HepG2 (cell line): ENCODE results near the gene PRKAR1B. TPM values are rescaled to one million over a fixed set of nuclear protein-coding genes. Genes with fewer than 3 reads are reported as not detected.

ENCODE experiments used
- ATAC-seq: fragments of 200-7000 bp; cut with Tn5 transposase; 3 replicates; pipeline ENCODE4 v1.9.1; 2020; ENCODE audit warnings: mild to moderate bottlenecking, moderate library complexity
- BruUV-seq: library from RNA; stranded (reverse); fragments of 400-500 nt; replicated peaks from 2 replicates; lab custom pipeline; 2021; lab: Mats Ljungman, UMichigan
- CTCF ChIA-PET: fragments of 300-600 bp; formaldehyde crosslinking; extraction: SDS; loops from one replicate; lab custom pipeline; 2021; ENCODE audit warnings: low total read pairs, inconsistent platforms, low intra/inter-chr PET ratio; lab: Yijun Ruan, JAX
- POLR2A ChIA-PET: fragments of 350-600 bp; sonication (Branson Sonifier 250); formaldehyde crosslinking; loops from one replicate; lab custom pipeline; 2020; ENCODE audit warnings: antibody characterized with exemption, inconsistent platforms; lab: Yijun Ruan, JAX
- DNase-seq: peaks from one replicate; pipeline ENCODE4 v3.0.0-alpha.2; 2015; ENCODE audit warnings: low spot score
- FAIRE-seq: peaks from 3 replicates; lab custom pipeline; 2011; peaks lifted over from hg19 to GRCh38; lab: Jason Lieb, UNC
- H2AFZ ChIP-seq: one replicate; pipeline ENCODE4 v1.6.1; 2011; ENCODE audit warnings: low read length, inconsistent platforms
- H3K27ac ChIP-seq: fragments of 300-600 bp; 3 replicates; pipeline ENCODE4 v1.8.0; 2011; ENCODE audit warnings: mixed run types, mild to moderate bottlenecking, mixed read lengths, low read length, inconsistent platforms; ENCODE audit not compliant: insufficient read depth; ENCODE audit errors: extremely low read length
- H3K27me3 ChIP-seq, 2 experiments: fragments of 200-600 bp in 1 of 2; 2 replicates in 1 of 2; 3 replicates in 1 of 2; pipeline versions ENCODE4 v1.6.0 to v1.8.0; 2011; ENCODE audit warnings: low read length in 2 of 2, mild to moderate bottlenecking in 2 of 2, moderate library complexity in 2 of 2, inconsistent platforms in 1 of 2; ENCODE audit not compliant: insufficient read depth in 2 of 2, control insufficient read depth in 1 of 2
- H3K36me3 ChIP-seq, 2 experiments: fragments of 200-600 bp in 1 of 2; replicated peaks in 1 of 2; 2 replicates in 1 of 2; 3 replicates in 1 of 2; pipeline versions ENCODE4 v1.5.1 to v1.8.0; 2011; ENCODE audit warnings: low read length in 2 of 2, inconsistent platforms in 1 of 2; ENCODE audit not compliant: insufficient read depth in 2 of 2, control insufficient read depth in 1 of 2
- H3K4me1 ChIP-seq: 2 replicates; pipeline ENCODE4 v1.5.1; 2012; ENCODE audit warnings: low read length, inconsistent platforms; ENCODE audit not compliant: insufficient read depth
- H3K4me2 ChIP-seq: 2 replicates; pipeline ENCODE4 v1.6.0; 2011; ENCODE audit warnings: low read depth, low read length, inconsistent platforms
- H3K4me3 ChIP-seq, 3 experiments: fragments of 200-600 bp in 1 of 3; sonication (generic), shearing (Covaris generic) in 1 of 3; replicated peaks in 1 of 3; 2 replicates each; pipeline ENCODE4 v1.5.1; 2011 to 2016; ENCODE audit warnings: low read length in 3 of 3, inconsistent platforms in 2 of 3, low read depth in 2 of 3, mild to moderate bottlenecking in 2 of 3, control low read depth in 1 of 3, mixed read lengths in 1 of 3; ENCODE audit not compliant: insufficient read depth in 1 of 3
- H3K79me2 ChIP-seq: one replicate; pipeline ENCODE4 v1.6.1; 2011; ENCODE audit warnings: low read length, inconsistent platforms; ENCODE audit not compliant: insufficient read depth
- H3K9ac ChIP-seq: 2 replicates; pipeline ENCODE4 v1.6.0; 2011; ENCODE audit warnings: mild to moderate bottlenecking, low read depth, low read length, inconsistent platforms; ENCODE audit not compliant: insufficient read depth
- H3K9me3 ChIP-seq: 2 replicates; pipeline ENCODE4 v1.5.1; 2012; ENCODE audit warnings: mild to moderate bottlenecking, low read length
- H4K20me1 ChIP-seq: 2 replicates; pipeline ENCODE4 v1.6.0; 2011; ENCODE audit warnings: inconsistent platforms, mild to moderate bottlenecking, low read length, moderate library complexity; ENCODE audit not compliant: insufficient read depth
- ATM ChIP-seq: fragments of 450-650 bp; IDR thresholded peaks from 2 replicates; pipeline ENCODE4 v1.7.1; 2017; ENCODE audit warnings: mild to moderate bottlenecking, borderline replicate concordance
- CHD2 ChIP-seq: IDR thresholded peaks from 2 replicates; pipeline ENCODE4 v1.6.1; 2011; ENCODE audit warnings: low read depth, low read length, improper control_type of control experiment
- HCFC1 ChIP-seq: fragments of 150-350 bp; IDR thresholded peaks from 2 replicates; pipeline ENCODE4 v1.6.1; 2014; ENCODE audit warnings: low read depth, low read length
- HOXD1 ChIP-seq: sonication (generic); formaldehyde crosslinking; IDR thresholded peaks from 2 replicates; pipeline ENCODE4 v1.5.0; 2020; ENCODE audit warnings: missing genetic modification reagents
- IKZF4 ChIP-seq: sonication (generic); formaldehyde crosslinking; IDR thresholded peaks from 2 replicates; pipeline ENCODE4 v1.5.1; 2020; ENCODE audit warnings: borderline replicate concordance, mild to moderate bottlenecking, low read depth, missing genetic modification reagents; ENCODE audit errors: not compliant biosample characterization
- NR2F6 ChIP-seq, 2 experiments: IDR thresholded peaks; 2 replicates each; pipeline ENCODE4 v1.6.1; 2016; ENCODE audit warnings: antibody characterized with exemption in 1 of 2, mild to moderate bottlenecking in 1 of 2
- PHF5A ChIP-seq: IDR thresholded peaks from one replicate; pipeline ENCODE4 v1.6.1; 2018; ENCODE audit warnings: low read depth, missing genetic modification reagents; ENCODE audit not compliant: unreplicated experiment
- REST ChIP-seq, 2 experiments: IDR thresholded peaks; 2 replicates each; pipeline ENCODE4 v1.6.1; 2011 to 2012; ENCODE audit warnings: low read length in 2 of 2, borderline replicate concordance in 1 of 2, low read depth in 1 of 2, mild to moderate bottlenecking in 1 of 2, moderate library complexity in 1 of 2
- SRSF1 ChIP-seq: fragments of 200-400 bp; formaldehyde crosslinking; optimal IDR thresholded peaks from 2 replicates; pipeline ENCODE3; 2017; ENCODE audit warnings: mild to moderate bottlenecking, low read depth, low read length, moderate library complexity
- SUZ12 ChIP-seq: fragments of 150-350 bp; IDR thresholded peaks from 2 replicates; pipeline ENCODE4 v1.6.1; 2014; ENCODE audit warnings: low read depth, low read length
- THAP9 ChIP-seq: sonication (generic); formaldehyde crosslinking; IDR thresholded peaks from 2 replicates; pipeline ENCODE4; 2020; ENCODE audit warnings: missing genetic modification reagents, mild to moderate bottlenecking, borderline replicate concordance
- ZBTB21 ChIP-seq: sonication (generic); formaldehyde crosslinking; IDR thresholded peaks from 2 replicates; pipeline ENCODE4 v1.4.0; 2020; ENCODE audit warnings: missing genetic modification reagents
- ZNF274 ChIP-seq: sonication (generic); formaldehyde crosslinking; IDR thresholded peaks from 2 replicates; pipeline ENCODE4 v1.5.1; 2020; ENCODE audit warnings: mild to moderate bottlenecking, missing genetic modification reagents
- ZUFSP ChIP-seq: sonication (generic); formaldehyde crosslinking; IDR thresholded peaks from 2 replicates; pipeline ENCODE4 v1.9.0; 2021; ENCODE audit warnings: missing genetic modification reagents, mild to moderate bottlenecking, borderline replicate concordance
- WGBS: methylation state at CpG from one replicate; pipeline ENCODE4 v1.1.6; 2017; ENCODE audit warnings: low lambda C conversion rate; 5-methylcytosine and 5-hydroxymethylcytosine counted together
- in situ Hi-C: cut with HindIII; loops from 2 replicates; pipeline ENCODE4 v1.10.0; 2017; ENCODE audit warnings: low pct_unique_long_range_greater_than_20kb; ENCODE audit not compliant: extremely low pct_ligation_motif_present
- intact Hi-C: fragments of 100-400 bp; cut with micrococcal nuclease; formaldehyde crosslinking; loops from one replicate; pipeline ENCODE4 v1.10.0; 2022; ENCODE audit not compliant: unreplicated experiment
- polyA plus RNA-seq, 8 experiments: library from polyadenylated mRNA; depleted of rRNA in 3 of 8; stranded (reverse) in 7 of 8; unstranded in 1 of 8; fragments of >200 nt; fragmentation: Illumina TruSeq in 4 of 8; extraction: Trizol in 4 of 8; gene quantifications; 2 replicates each; pipeline versions ENCODE4 v1.2.1 to v1.2.3, GENCODE V29; 2011 to 2016; ENCODE audit warnings: low read depth in 4 of 8, missing spikeins in 1 of 8, mixed read lengths in 1 of 8; ENCODE audit not compliant: insufficient read depth in 1 of 8
- total RNA-seq, 5 experiments: library from RNA; depleted of rRNA; stranded (reverse); fragments of >200 nt; fragmentation: Illumina TruSeq; extraction: Trizol; gene quantifications; 2 replicates each; pipeline ENCODE4 v1.2.3, GENCODE V29; 2016; ENCODE audit warnings: low read depth in 1 of 5
- TF ChIP-seq, protein P1 (sequence below): IDR thresholded peaks from 2 replicates; pipeline ENCODE4 v1.6.1; 2016

Gene PRKAR1B
- total and polyA plus RNA-seq, 2 of the 13 experiments (the other 11 are each of a cell fraction or from before 2014, with no cell fraction given) = 7.9 to 28.2 TPM

DNA sequence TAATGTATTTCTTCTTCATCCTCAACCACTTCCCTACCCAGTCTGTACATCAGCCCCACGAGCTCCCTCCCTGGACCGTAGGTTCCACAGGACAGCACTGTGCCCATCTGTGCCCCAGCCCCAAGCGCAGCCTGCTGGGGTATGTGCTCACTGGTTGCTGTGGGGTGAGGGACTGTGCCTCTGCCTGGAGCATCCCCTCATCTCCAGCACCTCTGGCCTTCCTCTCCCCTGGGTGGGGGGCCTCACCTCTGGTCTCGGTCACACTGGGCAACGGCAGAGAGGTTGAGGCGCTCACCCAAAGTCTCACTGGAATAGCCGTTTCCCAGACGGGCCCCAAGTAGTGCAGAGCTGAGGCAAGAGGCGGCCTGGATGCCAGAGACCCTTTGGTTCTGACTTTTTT, 1.5 kb upstream of the PRKAR1B start:
- no peak overlapping the region for H3K4me3 ChIP-seq
- H3K27me3 ChIP-seq = no peaks in the 10 kb centered on the region; a peak in 1 of 5 replicates
- peaks cover 74% of the 10 kb centered on the region for H3K4me1 ChIP-seq
- no peak overlapping the region for H3K27ac ChIP-seq
- TF ChIP-seq ZUFSP (CRISPR knock-in tag) = no peak
- TF ChIP-seq THAP9 (CRISPR knock-in tag) = no peak
- TF ChIP-seq REST (IDR thresholded peaks at IDR 0.05; ENCODE audit: borderline replicate concordance in 1 of 2, low read depth in 1 of 2, low read length in 2 of 2) = no peak
- no peak for TF ChIP-seq HCFC1
- TF ChIP-seq ZNF274 = no peak
- no peak for TF ChIP-seq IKZF4 (CRISPR knock-in tag)
- no peak for TF ChIP-seq SRSF1
- TF ChIP-seq HOXD1 (CRISPR knock-in tag) = no peak
- no peak for TF ChIP-seq PHF5A (CRISPR knock-in tag)
- TF ChIP-seq ATM = no peak
- no peak for TF ChIP-seq ZBTB21 (CRISPR knock-in tag)
- TF ChIP-seq CHD2 = no peak
- TF ChIP-seq, protein P1, sequence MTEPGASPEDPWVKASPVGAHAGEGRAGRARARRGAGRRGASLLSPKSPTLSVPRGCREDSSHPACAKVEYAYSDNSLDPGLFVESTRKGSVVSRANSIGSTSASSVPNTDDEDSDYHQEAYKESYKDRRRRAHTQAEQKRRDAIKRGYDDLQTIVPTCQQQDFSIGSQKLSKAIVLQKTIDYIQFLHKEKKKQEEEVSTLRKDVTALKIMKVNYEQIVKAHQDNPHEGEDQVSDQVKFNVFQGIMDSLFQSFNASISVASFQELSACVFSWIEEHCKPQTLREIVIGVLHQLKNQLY = no peak
- TF ChIP-seq SUZ12 = no peak
- no peak for TF ChIP-seq NR2F6 (IDR thresholded peaks at IDR 0.05)
- TF ChIP-seq NR2F6 (CRISPR knock-in tag; IDR thresholded peaks at IDR 0.05) = no peak
- peaks cover 4 to 20% of the 10 kb centered on the region in 2 experiments for H3K36me3 ChIP-seq
- no peak for FAIRE-seq
- intact Hi-C loops = no loop called here
- WGBS = 99% methylated on average over 9 of the region's 9 CpGs
- no peak overlapping the region for H3K9ac ChIP-seq
- ATAC-seq = no peak
- DNase-seq = no peak
- peaks cover 33% of the 10 kb centered on the region for H3K79me2 ChIP-seq
- no peaks in the 10 kb centered on the region for H4K20me1 ChIP-seq
- H3K4me2 ChIP-seq = peak overlapping the region; percentile 80
- no TSS peak for BruUV-seq
- H2AFZ ChIP-seq = no peak overlapping the region
- no peaks in the 10 kb centered on the region; the same call in 1 of the 2 replicates for H3K9me3 ChIP-seq
- in situ Hi-C loops = no loop called here
- CTCF ChIA-PET = no interaction called here
- POLR2A ChIA-PET = interaction anchor here (1.3 kb wide), 1 partner anchor 111 kb away, joined by 3 read pairs; no protein-coding TSS in a partner anchor
